HFFc6 (cell line): ENCODE results near the gene CUL3. TPM values are rescaled to one million over a fixed set of nuclear protein-coding genes. Genes with fewer than 3 reads are reported as not detected.
A peak's percentile ranks its signal among the peaks of the same experiment; 100 is the strongest.

Experiments used
- DNase-seq: peaks from one replicate; pipeline ENCODE4 v3.0.0-alpha.2; 2018
- H3K27ac Mint-ChIP-seq: 2 replicates; pipeline ENCODE4 v1.8.0; 2020; ENCODE audit warnings: mild to moderate bottlenecking, mixed read lengths
- H3K27me3 Mint-ChIP-seq: 2 replicates; pipeline ENCODE4 v1.8.0; 2021; ENCODE audit warnings: mild to moderate bottlenecking, moderate library complexity, mixed read lengths; ENCODE audit not compliant: insufficient read depth
- H3K36me3 Mint-ChIP-seq: 2 replicates; pipeline ENCODE4 v1.8.0; 2021; ENCODE audit warnings: low read depth, mixed read lengths
- H3K4me1 Mint-ChIP-seq: 2 replicates; pipeline ENCODE4 v1.8.0; 2020; ENCODE audit warnings: low read depth, mixed read lengths
- H3K4me3 Mint-ChIP-seq: 2 replicates; pipeline ENCODE4 v1.8.0; 2020; ENCODE audit warnings: mild to moderate bottlenecking, moderate library complexity, mixed read lengths
- H3K9me3 Mint-ChIP-seq: 2 replicates; pipeline ENCODE4 v1.8.0; 2020; ENCODE audit warnings: mild to moderate bottlenecking, mixed read lengths
- long read RNA-seq: library from polyadenylated mRNA; unstranded; transcript quantifications from one replicate; pipeline ENCODE4 v2.0.0, GENCODE V29; 2019
- total RNA-seq, 6 experiments: library from RNA; stranded (reverse); fragmentation: NEBNext Ultra II Directional; extraction: Animal tissue kit (Norgen Biotek cat#: 25700); gene quantifications; 2 replicates in 1 of 6; 3 replicates in 5 of 6; pipeline ENCODE4 v1.2.3, GENCODE V29; 2021
- TF ChIP-seq, protein P1 (sequence below): fragments of 200-600 bp; sonication (generic); IDR thresholded peaks from 2 replicates; pipeline ENCODE4 v1.5.0; 2021; ENCODE audit warnings: antibody characterized with exemption, mild to moderate bottlenecking

The CUL3 gene
- total RNA-seq, result 10 to 100 TPM; 76.9 to 88.4 (median 83.3) TPM
- long read RNA-seq, full-length matches to known transcripts, result 3 of 20 reads
- long read RNA-seq, partial matches to known transcripts, result 14 of 20 reads
- long read RNA-seq, other reads (novel, unspliced or antisense), result 3 of 20 reads

DNA sequence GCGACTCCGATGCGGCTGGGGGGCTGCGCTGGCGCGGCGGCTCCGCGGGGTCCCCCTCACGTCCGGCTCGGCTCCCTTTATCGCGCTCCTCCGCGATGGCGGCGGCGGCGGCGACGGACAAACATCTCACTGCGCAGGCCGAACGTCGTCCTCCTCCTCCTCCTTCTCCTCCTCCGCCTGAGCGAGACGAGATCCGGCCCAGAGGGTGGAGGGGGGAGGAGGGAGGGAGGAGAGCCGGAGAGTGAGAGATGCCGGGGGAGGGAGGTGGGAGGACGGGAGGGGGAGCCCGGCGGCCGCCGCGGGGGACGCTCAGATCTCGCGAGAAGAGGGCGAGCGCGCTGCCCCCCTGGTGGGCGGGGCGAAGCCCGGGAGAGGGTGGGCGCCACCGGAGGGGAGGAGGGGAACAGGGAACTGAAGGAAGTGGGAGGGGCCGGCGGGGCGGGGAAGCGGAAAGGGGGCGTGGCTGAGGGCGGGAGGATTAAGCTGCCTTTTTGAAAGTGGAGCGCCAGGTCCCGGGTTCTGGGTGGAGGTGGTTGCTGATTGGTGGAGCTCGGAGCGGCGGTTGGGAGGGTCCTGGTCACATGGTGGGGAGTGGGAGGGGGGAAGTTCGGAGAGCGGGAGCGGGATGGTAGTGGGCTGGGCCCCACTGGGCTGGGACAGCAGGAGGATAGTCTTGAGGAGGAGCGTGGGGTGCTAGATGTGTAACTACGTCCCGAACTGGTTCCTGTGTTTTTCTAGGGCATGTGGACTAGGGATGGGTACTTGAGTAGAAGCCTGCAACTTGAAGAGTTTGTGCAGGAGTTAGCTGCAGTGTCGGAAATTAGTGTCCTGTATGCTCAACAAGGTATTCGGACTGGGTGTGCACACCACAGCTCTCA, at the start of gene CUL3:
Gene CUL3, minus strand, starts transcription at position 153 of the 878 bp plus-strand sequence. CDS start 354 bp downstream, outside the sequence.
- Mint-ChIP-seq H3K27ac (peak within 1 kb of the TSS; percentile 97), H3K36me3 (peaks cover 27% of the 10 kb centered on the region), H3K4me1 (peaks cover 30% of the 10 kb centered on the region), H3K9me3 (peaks cover 4% of the 10 kb centered on the region; the same call in 1 of the 2 replicates), H3K4me3 (peak within 1 kb of the TSS; percentile 99), H3K27me3 (peaks cover 3% of the 10 kb centered on the region; the same call in 1 of the 2 replicates)
- TF ChIP-seq, protein P1, sequence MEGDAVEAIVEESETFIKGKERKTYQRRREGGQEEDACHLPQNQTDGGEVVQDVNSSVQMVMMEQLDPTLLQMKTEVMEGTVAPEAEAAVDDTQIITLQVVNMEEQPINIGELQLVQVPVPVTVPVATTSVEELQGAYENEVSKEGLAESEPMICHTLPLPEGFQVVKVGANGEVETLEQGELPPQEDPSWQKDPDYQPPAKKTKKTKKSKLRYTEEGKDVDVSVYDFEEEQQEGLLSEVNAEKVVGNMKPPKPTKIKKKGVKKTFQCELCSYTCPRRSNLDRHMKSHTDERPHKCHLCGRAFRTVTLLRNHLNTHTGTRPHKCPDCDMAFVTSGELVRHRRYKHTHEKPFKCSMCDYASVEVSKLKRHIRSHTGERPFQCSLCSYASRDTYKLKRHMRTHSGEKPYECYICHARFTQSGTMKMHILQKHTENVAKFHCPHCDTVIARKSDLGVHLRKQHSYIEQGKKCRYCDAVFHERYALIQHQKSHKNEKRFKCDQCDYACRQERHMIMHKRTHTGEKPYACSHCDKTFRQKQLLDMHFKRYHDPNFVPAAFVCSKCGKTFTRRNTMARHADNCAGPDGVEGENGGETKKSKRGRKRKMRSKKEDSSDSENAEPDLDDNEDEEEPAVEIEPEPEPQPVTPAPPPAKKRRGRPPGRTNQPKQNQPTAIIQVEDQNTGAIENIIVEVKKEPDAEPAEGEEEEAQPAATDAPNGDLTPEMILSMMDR, result no peak
- peak; percentile 93 for DNase-seq

DNA sequence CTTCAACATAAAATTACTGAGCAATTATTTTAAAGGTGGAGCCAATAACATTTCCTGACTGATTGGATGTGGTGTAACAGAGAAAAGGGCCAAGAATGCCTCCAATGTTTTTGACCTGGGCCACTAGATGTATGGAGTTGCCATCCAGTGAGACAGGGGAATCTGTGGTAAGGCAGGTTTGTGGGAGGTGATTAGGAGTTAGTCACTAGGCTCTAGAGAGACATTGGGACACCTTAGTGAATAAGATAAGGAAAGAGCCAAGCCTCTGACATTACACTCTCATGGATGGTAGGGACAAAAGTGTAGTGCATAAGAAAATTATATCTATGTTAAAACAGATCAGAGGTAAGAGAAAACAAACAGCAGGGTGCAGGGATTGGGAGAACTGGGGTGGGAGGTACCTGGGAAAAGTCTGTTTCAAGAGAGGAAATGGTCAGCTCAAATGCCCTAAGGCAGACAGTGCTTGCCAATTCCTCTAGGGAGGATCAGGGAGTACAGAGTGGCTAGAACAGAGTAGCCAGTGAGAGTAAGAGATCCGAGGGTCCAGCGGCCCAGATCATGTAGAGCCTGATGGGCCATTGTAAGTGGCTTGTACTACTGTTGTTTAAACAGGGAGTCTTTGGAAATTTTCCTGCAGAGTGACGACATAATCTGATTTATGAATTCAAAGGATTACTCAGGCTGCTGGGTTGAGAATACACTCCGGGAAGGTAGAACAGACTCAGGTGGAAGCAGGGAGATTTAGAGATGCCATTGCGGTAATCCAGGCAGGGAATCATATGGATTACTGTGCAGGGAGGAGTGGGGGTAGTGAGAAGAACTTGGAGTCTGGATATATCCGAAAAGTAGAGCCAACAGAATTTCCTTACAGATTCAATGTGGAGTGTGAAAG, 45.7 kb upstream of the CUL3 start:
- Mint-ChIP-seq H3K4me1 (no peaks in the 10 kb centered on the region), H3K27me3 (peaks cover 7% of the 10 kb centered on the region), H3K9me3 (no peaks in the 10 kb centered on the region), H3K27ac (no peak overlapping the region), H3K36me3 (no peaks in the 10 kb centered on the region), H3K4me3 (no peak overlapping the region)
- no peak for DNase-seq
- TF ChIP-seq, protein P1, result no peak

DNA sequence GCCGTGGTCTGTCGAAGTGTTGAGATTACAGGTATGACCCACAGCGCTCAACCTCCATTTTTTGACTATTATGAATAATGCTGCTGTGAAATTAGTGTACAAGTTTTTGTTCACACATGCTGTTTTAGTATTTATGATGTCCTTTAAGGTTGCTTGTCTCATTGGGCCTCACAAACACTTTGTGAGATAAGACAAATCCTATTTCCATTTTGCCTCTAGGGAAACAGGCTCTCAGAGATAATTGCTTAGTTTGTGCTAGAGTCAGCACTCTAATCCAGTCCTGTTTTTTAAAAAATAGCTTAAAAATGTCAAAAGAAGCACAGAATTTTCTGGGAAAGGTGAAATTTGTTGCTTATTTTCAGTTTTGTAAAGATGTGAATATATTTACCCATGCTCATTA, 43.3 kb upstream of the CUL3 start:
- H3K4me1 Mint-ChIP-seq, result no peaks in the 10 kb centered on the region
- no peaks in the 10 kb centered on the region for H3K9me3 Mint-ChIP-seq
- no peak for DNase-seq
- no peak overlapping the region for H3K4me3 Mint-ChIP-seq
- H3K27ac Mint-ChIP-seq, result no peak overlapping the region
- no peaks in the 10 kb centered on the region for H3K36me3 Mint-ChIP-seq
- TF ChIP-seq, protein P1, result no peak
- peaks cover 5% of the 10 kb centered on the region for H3K27me3 Mint-ChIP-seq

DNA sequence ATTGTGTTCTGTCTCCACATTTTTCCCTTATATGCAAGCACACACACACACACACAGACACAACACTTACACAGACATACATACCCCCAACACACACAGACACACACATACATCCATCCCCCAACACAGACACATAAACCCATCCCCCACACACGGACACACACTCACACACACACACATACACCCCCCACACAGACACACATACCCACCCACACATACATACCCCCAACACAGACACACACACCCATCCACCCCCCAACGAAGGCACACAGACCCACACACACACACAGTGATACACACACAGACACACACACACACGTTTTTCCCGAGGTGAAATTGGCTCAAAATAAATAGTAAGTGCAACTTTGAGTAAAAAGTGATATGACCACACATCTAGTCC, 41.6 kb upstream of the CUL3 start:
- DNase-seq, result no peak
- Mint-ChIP-seq H3K9me3 (no peaks in the 10 kb centered on the region), H3K27ac (no peak overlapping the region), H3K4me1 (no peaks in the 10 kb centered on the region), H3K4me3 (no peak overlapping the region), H3K36me3 (no peaks in the 10 kb centered on the region), H3K27me3 (peaks cover 5% of the 10 kb centered on the region)
- TF ChIP-seq, protein P1, result no peak

DNA sequence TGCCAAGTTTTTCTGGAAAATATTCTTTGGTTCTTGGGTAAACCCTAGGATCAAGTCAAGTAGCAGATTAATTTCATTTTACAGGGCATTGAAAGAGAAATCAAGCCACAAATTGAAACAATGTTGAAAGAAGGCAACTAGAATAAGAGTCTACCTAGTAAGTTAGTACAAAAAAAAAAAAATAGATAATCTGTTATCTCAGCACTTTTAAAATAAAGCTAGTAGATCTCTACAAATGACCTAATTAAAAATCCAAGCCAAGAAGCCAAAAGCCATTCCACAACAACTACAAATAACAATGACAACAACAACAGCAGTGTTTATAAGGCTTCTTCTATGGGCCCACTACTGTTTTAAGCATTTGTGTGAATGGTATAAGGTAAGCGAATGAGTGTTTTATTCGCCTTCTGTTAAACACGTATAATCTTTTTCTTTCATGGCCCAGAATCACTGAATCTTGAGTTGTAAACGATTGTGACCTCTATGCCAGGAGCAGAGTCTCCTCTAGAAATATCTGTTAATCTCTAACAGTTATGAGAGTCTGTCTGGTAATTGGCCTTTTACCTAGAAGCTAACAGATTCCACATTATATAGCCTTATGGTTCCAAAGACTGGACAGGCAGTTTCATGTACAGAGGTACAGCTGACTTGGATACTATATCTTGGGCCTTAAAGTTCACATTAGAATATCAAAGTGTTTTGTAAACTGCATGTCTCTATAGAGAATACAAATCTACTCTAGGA, 28.6 kb upstream of the CUL3 start:
- H3K4me3 Mint-ChIP-seq, result no peak overlapping the region
- TF ChIP-seq, protein P1, result no peak
- H3K4me1 Mint-ChIP-seq, result no peaks in the 10 kb centered on the region
- DNase-seq, result no peak
- H3K27me3 Mint-ChIP-seq, result peaks cover 12% of the 10 kb centered on the region
- H3K36me3 Mint-ChIP-seq, result no peaks in the 10 kb centered on the region
- no peak overlapping the region for H3K27ac Mint-ChIP-seq
- no peaks in the 10 kb centered on the region for H3K9me3 Mint-ChIP-seq
